Keratinocyte (primary cell): ENCODE data around the gene CPSF3. TPM values are rescaled to one million over a fixed set of nuclear protein-coding genes. Genes with fewer than 3 reads are reported as not detected.
A peak's percentile ranks its signal among the peaks of the same experiment; 100 is the strongest.

Experiments
- DNase-seq: peaks from one replicate; pipeline ENCODE4 v3.0.0-alpha.2; 2011; ENCODE audit warnings: low read depth, missing footprints, low spot score
- FAIRE-seq: peaks from 2 replicates; lab custom pipeline; 2011; peaks lifted over from hg19 to GRCh38; lab: Jason Lieb, UNC
- H2AFZ ChIP-seq: 2 replicates; pipeline ENCODE4 v1.6.0; 2012; ENCODE audit warnings: low read length, control low read depth, inconsistent platforms; ENCODE audit not compliant: control insufficient read depth
- H3K27ac ChIP-seq: 2 replicates; pipeline ENCODE4 v1.5.1; 2011; ENCODE audit warnings: low read length; ENCODE audit not compliant: control insufficient read depth, insufficient read depth
- H3K27me3 ChIP-seq: 3 replicates; pipeline ENCODE4 v1.6.0; 2011; ENCODE audit warnings: low read length; ENCODE audit not compliant: control insufficient read depth, insufficient read depth; ENCODE audit errors: extremely low read depth
- H3K36me3 ChIP-seq, 2 experiments: 2 replicates in 1 of 2; 3 replicates in 1 of 2; pipeline ENCODE4 v1.5.1; 2011; ENCODE audit warnings: low read length in 2 of 2, mild to moderate bottlenecking in 1 of 2; ENCODE audit not compliant: control insufficient read depth in 2 of 2, insufficient read depth in 2 of 2; ENCODE audit errors: extremely low read depth in 1 of 2
- H3K4me1 ChIP-seq: 3 replicates; pipeline ENCODE4 v1.5.1; 2011; ENCODE audit warnings: low read length; ENCODE audit not compliant: control insufficient read depth, insufficient read depth; ENCODE audit errors: extremely low read depth
- H3K4me2 ChIP-seq: 3 replicates; pipeline ENCODE4 v1.6.0; 2011; ENCODE audit warnings: low read depth, low read length; ENCODE audit not compliant: control insufficient read depth, insufficient read depth; ENCODE audit errors: extremely low read depth
- H3K4me3 ChIP-seq, 3 experiments: fragments of 200-600 bp in 1 of 3; sonication (generic) in 1 of 3; 2 replicates in 2 of 3; 3 replicates in 1 of 3; pipeline ENCODE4 v1.5.1; 2011 to 2016; ENCODE audit warnings: low read length in 3 of 3, mild to moderate bottlenecking in 3 of 3, control low read depth in 2 of 3, inconsistent platforms in 1 of 3, low read depth in 1 of 3, mixed read lengths in 1 of 3, mixed run types in 1 of 3, moderate library complexity in 1 of 3; ENCODE audit not compliant: control insufficient read depth in 2 of 3, insufficient read depth in 2 of 3; ENCODE audit errors: extremely low read depth in 1 of 3
- H3K79me2 ChIP-seq: 2 replicates; pipeline ENCODE4 v1.6.0; 2012; ENCODE audit warnings: low read length; ENCODE audit not compliant: control insufficient read depth, insufficient read depth
- H3K9ac ChIP-seq: 3 replicates; pipeline ENCODE4 v1.6.0; 2011; ENCODE audit warnings: low read length; ENCODE audit not compliant: control insufficient read depth, insufficient read depth; ENCODE audit errors: extremely low read depth
- H3K9me1 ChIP-seq: 3 replicates; pipeline ENCODE4 v1.6.0; 2011; ENCODE audit warnings: low read length; ENCODE audit not compliant: control insufficient read depth, insufficient read depth; ENCODE audit errors: extremely low read depth
- H3K9me3 ChIP-seq: 2 replicates; pipeline ENCODE4 v1.5.1; 2012; ENCODE audit warnings: low read depth, low read length; ENCODE audit not compliant: control insufficient read depth
- H4K20me1 ChIP-seq: 3 replicates; pipeline ENCODE4 v1.6.0; 2011; ENCODE audit warnings: low read length; ENCODE audit not compliant: control insufficient read depth, insufficient read depth; ENCODE audit errors: extremely low read depth
- EZH2 ChIP-seq: IDR thresholded peaks from one replicate; pipeline ENCODE4 v1.6.1; 2012; ENCODE audit warnings: inconsistent platforms, mild to moderate bottlenecking, low read length, moderate library complexity
- dilution Hi-C: fragments of 300-500 bp; cut with MboI; formaldehyde crosslinking; loops from one replicate; pipeline ENCODE4 v1.7.0; 2020; ENCODE audit warnings: low sequenced_read_pairs; ENCODE audit not compliant: extremely low pct_ligation_motif_present
- polyA plus RNA-seq, 5 experiments: library from polyadenylated mRNA; depleted of rRNA in 3 of 5; stranded (reverse) in 3 of 5; stranded (forward) in 1 of 5; unstranded in 1 of 5; fragments of >200 nt; gene quantifications; 1 replicate in 1 of 5; 2 replicates in 3 of 5; 3 replicates in 1 of 5; pipeline versions ENCODE4 v1.2.1 to v1.2.3, GENCODE V29; 2011 to 2012; ENCODE audit warnings: missing spikeins in 2 of 5, low read depth in 1 of 5, low replicate concordance in 1 of 5
- TF ChIP-seq, protein P1 (sequence below), 3 experiments: IDR thresholded peaks in 1 of 3; conservative IDR thresholded peaks in 1 of 3; optimal IDR thresholded peaks in 1 of 3; 2 replicates in 2 of 3; 3 replicates in 1 of 3; pipeline versions ENCODE3 to v1.5.1; 2011; ENCODE audit warnings: low read length in 3 of 3, mild to moderate bottlenecking in 3 of 3, moderate library complexity in 2 of 3, control low read depth in 1 of 3, inconsistent platforms in 1 of 3; ENCODE audit not compliant: insufficient read depth in 2 of 3; ENCODE audit errors: extremely low read depth in 1 of 3

CPSF3 gene
- polyA plus RNA-seq, 1 donor (not counting 4 experiments of a cell fraction or from before 2014, with no cell fraction given), result 31.1 TPM

DNA sequence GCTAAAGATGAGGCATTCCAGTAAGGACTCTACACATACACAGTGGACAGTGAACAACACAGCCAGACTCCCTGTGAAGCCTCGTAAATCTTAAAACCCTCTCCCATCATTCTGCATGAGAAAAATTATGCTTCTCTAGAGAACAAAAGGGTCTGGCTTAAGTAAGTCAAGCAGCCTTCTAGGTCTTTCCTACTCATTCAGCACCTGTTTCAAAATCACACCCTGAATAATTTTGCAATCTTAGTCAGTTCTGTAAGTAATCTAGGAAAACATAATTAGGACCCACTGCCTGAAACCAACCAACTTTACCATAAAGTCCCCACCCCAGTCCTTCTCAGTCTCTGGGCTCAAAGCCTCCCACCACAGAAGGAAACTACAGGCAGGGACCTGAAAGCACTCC lies 70.6 kb downstream of the CPSF3 start:
- Histone ChIP-seq H3K36me3 (peaks cover 40 to 51% of the 10 kb centered on the region in 2 experiments), H2AFZ (no peak overlapping the region), H3K4me2 (no peak overlapping the region), H3K27ac (no peak overlapping the region), H3K27me3 (no peaks in the 10 kb centered on the region), H3K4me3 (no peak overlapping the region), H4K20me1 (no peaks in the 10 kb centered on the region), H3K9me1 (peaks cover 2% of the 10 kb centered on the region), H3K9ac (no peak overlapping the region), H3K79me2 (no peaks in the 10 kb centered on the region), H3K9me3 (no peaks in the 10 kb centered on the region), H3K4me1 (no peaks in the 10 kb centered on the region)
- FAIRE-seq, result no peak
- dilution Hi-C loops, result no loop called here
- DNase-seq, result no peak
- TF ChIP-seq, protein P1, sequence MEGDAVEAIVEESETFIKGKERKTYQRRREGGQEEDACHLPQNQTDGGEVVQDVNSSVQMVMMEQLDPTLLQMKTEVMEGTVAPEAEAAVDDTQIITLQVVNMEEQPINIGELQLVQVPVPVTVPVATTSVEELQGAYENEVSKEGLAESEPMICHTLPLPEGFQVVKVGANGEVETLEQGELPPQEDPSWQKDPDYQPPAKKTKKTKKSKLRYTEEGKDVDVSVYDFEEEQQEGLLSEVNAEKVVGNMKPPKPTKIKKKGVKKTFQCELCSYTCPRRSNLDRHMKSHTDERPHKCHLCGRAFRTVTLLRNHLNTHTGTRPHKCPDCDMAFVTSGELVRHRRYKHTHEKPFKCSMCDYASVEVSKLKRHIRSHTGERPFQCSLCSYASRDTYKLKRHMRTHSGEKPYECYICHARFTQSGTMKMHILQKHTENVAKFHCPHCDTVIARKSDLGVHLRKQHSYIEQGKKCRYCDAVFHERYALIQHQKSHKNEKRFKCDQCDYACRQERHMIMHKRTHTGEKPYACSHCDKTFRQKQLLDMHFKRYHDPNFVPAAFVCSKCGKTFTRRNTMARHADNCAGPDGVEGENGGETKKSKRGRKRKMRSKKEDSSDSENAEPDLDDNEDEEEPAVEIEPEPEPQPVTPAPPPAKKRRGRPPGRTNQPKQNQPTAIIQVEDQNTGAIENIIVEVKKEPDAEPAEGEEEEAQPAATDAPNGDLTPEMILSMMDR (optimal IDR thresholded peaks at IDR 0.05 in 1 of 3, IDR thresholded peaks at IDR 0.05 in 1 of 3, conservative IDR thresholded peaks at IDR 0.05 in 1 of 3; ENCODE audit: extremely low read depth in 1 of 3, insufficient read depth in 2 of 3, low read length in 3 of 3), result no peak
- no peak for TF ChIP-seq EZH2

DNA sequence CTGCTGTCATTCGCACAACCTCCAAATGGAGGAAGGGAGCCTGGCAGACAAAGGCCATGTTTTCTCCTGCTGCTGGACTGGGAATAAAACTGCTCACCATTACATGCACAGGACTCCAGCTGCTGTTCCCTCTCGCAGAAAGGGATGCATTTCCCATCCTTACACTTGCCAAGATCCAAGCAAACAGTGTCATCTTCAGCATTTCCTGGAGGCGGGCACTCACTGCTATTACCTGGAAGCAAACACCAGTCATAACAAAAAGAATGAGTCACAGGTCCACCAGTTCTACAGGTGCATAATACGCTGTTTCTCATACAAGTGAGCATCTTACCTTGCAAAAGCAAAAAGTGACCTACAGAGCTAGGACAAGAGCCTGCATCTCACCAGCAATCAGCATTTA lies 73.6 kb downstream of the CPSF3 start:
- no peak overlapping the region for H3K4me2 ChIP-seq
- H3K9me3 ChIP-seq, result no peaks in the 10 kb centered on the region
- FAIRE-seq (peak; percentile 57), DNase-seq (no peak)
- no peak overlapping the region for H3K4me3 ChIP-seq
- TF ChIP-seq, protein P1 (optimal IDR thresholded peaks at IDR 0.05 in 1 of 3, IDR thresholded peaks at IDR 0.05 in 1 of 3, conservative IDR thresholded peaks at IDR 0.05 in 1 of 3; ENCODE audit: extremely low read depth in 1 of 3, insufficient read depth in 2 of 3, low read length in 3 of 3), result no peak
- no peak for TF ChIP-seq EZH2
- H3K27ac ChIP-seq, result no peak overlapping the region
- H3K4me1 ChIP-seq, result no peaks in the 10 kb centered on the region
- H3K9ac ChIP-seq, result no peak overlapping the region
- dilution Hi-C loops, result no loop called here
- H2AFZ ChIP-seq, result no peak overlapping the region
- H3K27me3 ChIP-seq, result no peaks in the 10 kb centered on the region
- peaks cover 30 to 34% of the 10 kb centered on the region in 2 experiments for H3K36me3 ChIP-seq
- no peaks in the 10 kb centered on the region for H4K20me1 ChIP-seq
- no peaks in the 10 kb centered on the region for H3K79me2 ChIP-seq
- peaks cover 2% of the 10 kb centered on the region for H3K9me1 ChIP-seq
